DND-41 (cell line): ENCODE measurements around the gene CHSY1.

ENCODE experiments used
- CTCF ChIP-seq: IDR thresholded peaks from 2 replicates; pipeline ENCODE4 v1.5.1; 2012; ENCODE audit warnings: borderline replicate concordance, low read length, moderate library complexity, mild to moderate bottlenecking; ENCODE audit not compliant: poor library complexity, severe bottlenecking; ENCODE audit errors: extremely low read depth
- EZH2 ChIP-seq: IDR thresholded peaks from 3 replicates; pipeline ENCODE4 v1.6.1; 2012; ENCODE audit warnings: borderline replicate concordance, low read depth, mild to moderate bottlenecking, moderate library complexity, low read length, inconsistent platforms; ENCODE audit not compliant: severe bottlenecking

- TF ChIP-seq CTCF (no peak), EZH2 (no peak)
Measured at GRCh38 chr15:101293122-101293521, 41.3 kb upstream of the CHSY1 start.
